Neural crest cell (in vitro differentiated cells): ENCODE data around the gene RPL22. TPM values are rescaled to one million over a fixed set of nuclear protein-coding genes. Genes with fewer than 3 reads are reported as not detected.
"Not testable (repeated sequence)": the region's sequence is repeated elsewhere in the genome, so short reads cannot be mapped to it uniquely, and the experiment has no call there.

Experiments used
- DNase-seq: peaks from one replicate; pipeline ENCODE4 v3.0.0; 2021; ENCODE audit warnings: low read depth, mixed read lengths, low spot score
- H3K27ac Mint-ChIP-seq: one replicate; pipeline ENCODE4 v1.8.0; 2021; ENCODE audit warnings: mild to moderate bottlenecking, mixed read lengths; ENCODE audit not compliant: unreplicated experiment
- H3K27me3 Mint-ChIP-seq: 2 replicates; pipeline ENCODE4 v1.8.0; 2021; ENCODE audit warnings: low read depth, mild to moderate bottlenecking, mixed read lengths
- H3K36me3 Mint-ChIP-seq: 2 replicates; pipeline ENCODE4 v1.8.0; 2021; ENCODE audit warnings: low read depth, mild to moderate bottlenecking, mixed read lengths
- H3K4me1 Mint-ChIP-seq: 2 replicates; pipeline ENCODE4 v1.8.0; 2021; ENCODE audit warnings: mixed read lengths
- H3K4me3 Mint-ChIP-seq: one replicate; pipeline ENCODE4 v1.8.0; 2021; ENCODE audit warnings: mild to moderate bottlenecking, mixed read lengths
- H3K9me3 Mint-ChIP-seq: 2 replicates; pipeline ENCODE4 v1.8.0; 2021; ENCODE audit warnings: mixed read lengths
- total RNA-seq: library from RNA; stranded (reverse); gene quantifications from 2 replicates; pipeline ENCODE4 v1.2.1, GENCODE V29; 2021
- TF ChIP-seq, protein P1 (sequence below): fragments of 200-600 bp; sonication (generic); conservative IDR thresholded peaks from 2 replicates; pipeline ENCODE4 v1.5.0; 2021; ENCODE audit warnings: antibody characterized with exemption, mild to moderate bottlenecking

Gene RPL22
- total RNA-seq, 1 donor from 2014 or later = 479 TPM

DNA sequence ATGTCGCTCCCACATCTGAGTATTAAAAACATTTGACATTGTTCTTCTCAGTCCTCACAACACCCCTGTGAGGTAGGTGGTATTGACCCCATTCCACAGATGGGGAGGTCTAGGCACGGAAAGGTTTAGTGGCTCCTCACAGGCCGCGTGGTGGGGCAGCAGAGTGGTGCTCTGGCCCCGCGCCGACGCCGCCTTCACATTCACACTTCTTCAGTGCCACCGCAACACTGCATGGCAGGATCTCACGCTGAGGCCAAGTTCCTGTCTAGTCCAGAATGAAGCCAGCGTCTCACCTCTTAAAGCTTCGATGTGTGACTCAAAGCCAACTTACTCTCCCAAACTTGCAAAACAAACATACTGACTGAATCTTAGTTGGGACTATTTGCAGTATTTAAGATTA, 24.2 kb upstream of the RPL22 start:
- Mint-ChIP-seq H3K36me3 (peaks cover 24% of the 10 kb centered on the region), H3K27ac (no peak overlapping the region), H3K27me3 (no peaks in the 10 kb centered on the region), H3K9me3 (no peaks in the 10 kb centered on the region), H3K4me1 (peaks cover 24% of the 10 kb centered on the region), H3K4me3 (no peak overlapping the region)
- no peak for DNase-seq
- TF ChIP-seq, protein P1, sequence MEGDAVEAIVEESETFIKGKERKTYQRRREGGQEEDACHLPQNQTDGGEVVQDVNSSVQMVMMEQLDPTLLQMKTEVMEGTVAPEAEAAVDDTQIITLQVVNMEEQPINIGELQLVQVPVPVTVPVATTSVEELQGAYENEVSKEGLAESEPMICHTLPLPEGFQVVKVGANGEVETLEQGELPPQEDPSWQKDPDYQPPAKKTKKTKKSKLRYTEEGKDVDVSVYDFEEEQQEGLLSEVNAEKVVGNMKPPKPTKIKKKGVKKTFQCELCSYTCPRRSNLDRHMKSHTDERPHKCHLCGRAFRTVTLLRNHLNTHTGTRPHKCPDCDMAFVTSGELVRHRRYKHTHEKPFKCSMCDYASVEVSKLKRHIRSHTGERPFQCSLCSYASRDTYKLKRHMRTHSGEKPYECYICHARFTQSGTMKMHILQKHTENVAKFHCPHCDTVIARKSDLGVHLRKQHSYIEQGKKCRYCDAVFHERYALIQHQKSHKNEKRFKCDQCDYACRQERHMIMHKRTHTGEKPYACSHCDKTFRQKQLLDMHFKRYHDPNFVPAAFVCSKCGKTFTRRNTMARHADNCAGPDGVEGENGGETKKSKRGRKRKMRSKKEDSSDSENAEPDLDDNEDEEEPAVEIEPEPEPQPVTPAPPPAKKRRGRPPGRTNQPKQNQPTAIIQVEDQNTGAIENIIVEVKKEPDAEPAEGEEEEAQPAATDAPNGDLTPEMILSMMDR = no peak

DNA sequence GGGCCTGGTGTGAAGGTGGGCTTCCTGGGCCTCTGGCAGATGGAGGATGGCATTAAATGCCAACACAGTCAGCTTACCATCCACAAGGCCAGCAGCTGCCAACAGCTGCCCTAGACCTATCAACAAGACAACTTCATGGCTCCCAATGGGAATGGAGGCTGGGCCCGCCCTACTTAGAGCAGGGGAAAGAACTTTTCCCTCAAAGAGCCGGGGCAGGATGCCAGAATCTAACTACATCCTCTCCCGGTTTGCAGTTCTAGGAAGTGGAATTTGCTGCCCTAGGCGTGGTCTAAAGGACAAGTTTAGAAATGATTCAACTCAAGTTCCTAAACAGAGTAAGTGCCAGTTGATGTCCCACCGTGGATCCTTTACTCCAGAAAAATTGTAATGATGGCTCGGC, 23.2 kb upstream of the RPL22 start:
- Mint-ChIP-seq H3K36me3 (peaks cover 24% of the 10 kb centered on the region), H3K4me3 (no peak overlapping the region), H3K9me3 (no peaks in the 10 kb centered on the region), H3K27me3 (no peaks in the 10 kb centered on the region), H3K27ac (no peak overlapping the region), H3K4me1 (peaks cover 24% of the 10 kb centered on the region)
- TF ChIP-seq, protein P1 = no peak
- no peak for DNase-seq

DNA sequence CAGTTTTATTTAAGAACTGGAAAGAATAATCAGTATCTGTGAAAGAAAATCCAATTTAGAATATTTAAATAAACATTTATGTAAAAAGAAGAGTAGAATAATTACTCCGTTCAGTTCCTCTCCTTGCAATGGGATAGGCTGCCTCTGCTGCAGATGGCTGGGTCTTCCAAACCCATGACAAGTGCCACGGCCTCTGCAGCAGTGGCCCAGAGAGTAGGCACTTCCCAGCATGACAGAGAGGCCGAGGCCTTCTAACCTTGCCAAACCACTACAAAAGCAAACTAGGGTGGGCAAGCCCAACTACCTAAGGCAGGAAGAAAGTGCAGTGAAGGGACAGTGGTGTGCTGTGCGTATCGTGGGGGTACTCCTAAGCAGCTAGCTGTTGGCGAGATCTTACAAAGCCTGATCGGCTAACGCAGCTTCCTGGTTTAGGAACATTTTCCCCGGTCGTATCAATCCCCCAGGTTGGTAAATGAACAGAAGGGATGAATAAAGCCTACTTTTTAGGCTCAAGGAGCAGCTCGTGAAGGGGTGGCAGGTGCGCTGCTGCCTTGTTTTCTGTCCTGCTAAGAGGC, 21.9 kb upstream of the RPL22 start:
- no peak for DNase-seq
- H3K27me3 Mint-ChIP-seq = no peaks in the 10 kb centered on the region
- H3K4me1 Mint-ChIP-seq = peaks cover 19% of the 10 kb centered on the region
- H3K27ac Mint-ChIP-seq = no peak overlapping the region
- H3K36me3 Mint-ChIP-seq = peaks cover 19% of the 10 kb centered on the region
- H3K4me3 Mint-ChIP-seq = no peak overlapping the region
- no peaks in the 10 kb centered on the region for H3K9me3 Mint-ChIP-seq
- TF ChIP-seq, protein P1 = no peak

- no peak overlapping the region for H3K27ac Mint-ChIP-seq
- H3K27me3 Mint-ChIP-seq = no peaks in the 10 kb centered on the region
- TF ChIP-seq, protein P1 = no peak
- H3K36me3 Mint-ChIP-seq = peaks cover 19% of the 10 kb centered on the region
- H3K4me3 Mint-ChIP-seq = no peak overlapping the region
- no peak for DNase-seq
- peaks cover 2% of the 10 kb centered on the region for H3K9me3 Mint-ChIP-seq
- H3K4me1 Mint-ChIP-seq = peaks cover 15% of the 10 kb centered on the region
These were observed 20.8 kb upstream of the RPL22 start for GRCh38 chr1:6220236-6220635.

DNA sequence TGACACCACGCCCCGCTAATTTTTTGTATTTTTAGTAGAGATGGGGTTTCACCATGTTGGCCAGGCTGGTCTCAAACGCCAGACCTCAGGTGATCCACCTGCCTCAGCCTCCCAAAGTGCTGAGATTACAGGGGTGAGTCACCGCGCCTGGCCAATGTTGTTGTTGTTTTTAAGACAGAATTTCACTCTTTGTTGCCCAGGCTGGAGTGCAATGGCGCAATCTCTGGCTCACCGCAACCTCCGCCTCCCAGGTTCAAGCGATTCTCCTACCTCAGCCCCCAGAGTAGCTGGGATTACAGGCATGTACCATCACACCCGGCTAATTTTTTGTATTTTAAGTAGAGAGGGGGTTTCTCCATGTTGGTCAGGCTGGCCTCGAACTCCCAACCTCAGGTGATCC, 20.2 kb upstream of the RPL22 start:
- H3K27me3 Mint-ChIP-seq, H3K4me3 Mint-ChIP-seq, H3K27ac Mint-ChIP-seq, H3K4me1 Mint-ChIP-seq, DNase-seq, H3K9me3 Mint-ChIP-seq: not testable (repeated sequence)
- peaks cover 14% of the 10 kb centered on the region for H3K36me3 Mint-ChIP-seq

GRCh38 chr1:6218375-6219164, 19.2 kb upstream of the RPL22 start:
- no peak for DNase-seq
- no peaks in the 10 kb centered on the region for H3K4me1 Mint-ChIP-seq
- no peak overlapping the region for H3K27ac Mint-ChIP-seq
- H3K9me3 Mint-ChIP-seq = peaks cover 3% of the 10 kb centered on the region
- H3K4me3 Mint-ChIP-seq = no peak overlapping the region
- H3K36me3 Mint-ChIP-seq = peaks cover 7% of the 10 kb centered on the region
- no peaks in the 10 kb centered on the region for H3K27me3 Mint-ChIP-seq
- TF ChIP-seq, protein P1 = no peak
